Erythroblast (primary cell): ENCODE data around the gene NEFH.

Source experiments
- GATA1 ChIP-seq: IDR thresholded peaks from 2 replicates; pipeline ENCODE4 v1.6.1; 2011; ENCODE audit warnings: low read depth, mild to moderate bottlenecking, control low read depth, low read length, moderate library complexity
- POLR2A ChIP-seq: IDR thresholded peaks from 2 replicates; pipeline ENCODE4 v1.6.1; 2011; ENCODE audit warnings: mild to moderate bottlenecking, low read length

- no peak for TF ChIP-seq POLR2A
- no peak for TF ChIP-seq GATA1
Observed at GRCh38 chr22:29528144-29528543, 48.1 kb downstream of the NEFH start.
